ENCODE measurements around the gene COL24A1.
"Not testable (repeated sequence)": the region's sequence is repeated elsewhere in the genome, so short reads cannot be mapped to it uniquely, and the experiment has no call there.

The COL24A1 gene

GRCh38 chr1:86015375-86015774 is 141.2 kb downstream of the COL24A1 start:
- H3K27me3 Mint-ChIP-seq = no peaks in the 10 kb centered on the region
- H3K27ac Mint-ChIP-seq = no peak overlapping the region
- no peak overlapping the region for H3K4me3 Mint-ChIP-seq
- no peaks in the 10 kb centered on the region for H3K36me3 Mint-ChIP-seq
- H3K4me1 Mint-ChIP-seq (ENCODE audit: low read depth) = no peaks in the 10 kb centered on the region
- no peaks in the 10 kb centered on the region for H3K9me3 Mint-ChIP-seq (ENCODE audit: low read depth)

GRCh38 chr1:86000601-86001000 is 156.0 kb downstream of the COL24A1 start:
- peaks cover 7% of the 10 kb centered on the region for H3K9me3 Mint-ChIP-seq (ENCODE audit: low read depth)
- no peak overlapping the region for H3K4me3 Mint-ChIP-seq
- H3K27me3 Mint-ChIP-seq = peaks cover 1% of the 10 kb centered on the region
- no peaks in the 10 kb centered on the region for H3K36me3 Mint-ChIP-seq
- no peak overlapping the region for H3K27ac Mint-ChIP-seq
- no peaks in the 10 kb centered on the region for H3K4me1 Mint-ChIP-seq (ENCODE audit: low read depth)

- H3K27ac Mint-ChIP-seq = no peak overlapping the region
- H3K4me1 Mint-ChIP-seq (ENCODE audit: low read depth) = no peaks in the 10 kb centered on the region
- no peaks in the 10 kb centered on the region for H3K36me3 Mint-ChIP-seq
- H3K9me3 Mint-ChIP-seq (ENCODE audit: low read depth) = no peaks in the 10 kb centered on the region
- peaks cover 1% of the 10 kb centered on the region for H3K27me3 Mint-ChIP-seq
- no peak overlapping the region for H3K4me3 Mint-ChIP-seq
These were observed 158.3 kb downstream of the COL24A1 start for GRCh38 chr1:85998105-85998855.

- no peak overlapping the region for H3K27ac Mint-ChIP-seq
- peaks cover 4% of the 10 kb centered on the region for H3K27me3 Mint-ChIP-seq
- no peaks in the 10 kb centered on the region for H3K36me3 Mint-ChIP-seq
- H3K4me3 Mint-ChIP-seq = no peak overlapping the region
- no peaks in the 10 kb centered on the region for H3K9me3 Mint-ChIP-seq (ENCODE audit: low read depth)
- H3K4me1 Mint-ChIP-seq (ENCODE audit: low read depth) = no peaks in the 10 kb centered on the region
These were observed 163.8 kb downstream of the COL24A1 start for GRCh38 chr1:85992791-85993190.

- no peak overlapping the region for H3K27ac Mint-ChIP-seq
- peaks cover 4% of the 10 kb centered on the region for H3K27me3 Mint-ChIP-seq
- H3K4me3 Mint-ChIP-seq = no peak overlapping the region
- H3K9me3 Mint-ChIP-seq (ENCODE audit: low read depth) = no peaks in the 10 kb centered on the region
- H3K4me1 Mint-ChIP-seq (ENCODE audit: low read depth) = no peaks in the 10 kb centered on the region
- H3K36me3 Mint-ChIP-seq = no peaks in the 10 kb centered on the region
These were observed 165.3 kb downstream of the COL24A1 start for GRCh38 chr1:85991261-85991660.

GRCh38 chr1:85984636-85985035 is 171.9 kb downstream of the COL24A1 start:
- Mint-ChIP-seq H3K27me3 (no peaks in the 10 kb centered on the region), H3K4me1 (ENCODE audit: low read depth) (no peaks in the 10 kb centered on the region), H3K36me3 (no peaks in the 10 kb centered on the region), H3K9me3 (ENCODE audit: low read depth) (peaks cover 4% of the 10 kb centered on the region), H3K4me3 (no peak overlapping the region), H3K27ac (no peak overlapping the region)

GRCh38 chr1:85983316-85983715 is 173.3 kb downstream of the COL24A1 start:
- H3K27ac Mint-ChIP-seq = no peak overlapping the region
- no peak overlapping the region for H3K4me3 Mint-ChIP-seq
- H3K27me3 Mint-ChIP-seq = no peaks in the 10 kb centered on the region
- H3K36me3 Mint-ChIP-seq = no peaks in the 10 kb centered on the region
- peaks cover 8% of the 10 kb centered on the region for H3K9me3 Mint-ChIP-seq (ENCODE audit: low read depth)
- no peaks in the 10 kb centered on the region for H3K4me1 Mint-ChIP-seq (ENCODE audit: low read depth)

- Mint-ChIP-seq H3K4me3 (no peak overlapping the region), H3K36me3 (no peaks in the 10 kb centered on the region), H3K4me1 (ENCODE audit: low read depth) (no peaks in the 10 kb centered on the region), H3K9me3 (ENCODE audit: low read depth) (peaks cover 8% of the 10 kb centered on the region), H3K27ac (no peak overlapping the region), H3K27me3 (no peaks in the 10 kb centered on the region)
These were observed 179.9 kb downstream of the COL24A1 start for GRCh38 chr1:85976516-85977205.

- no peaks in the 10 kb centered on the region for H3K27me3 Mint-ChIP-seq
- peaks cover 8% of the 10 kb centered on the region for H3K9me3 Mint-ChIP-seq (ENCODE audit: low read depth)
- H3K4me3 Mint-ChIP-seq = no peak overlapping the region
- H3K4me1 Mint-ChIP-seq (ENCODE audit: low read depth) = no peaks in the 10 kb centered on the region
- no peaks in the 10 kb centered on the region for H3K36me3 Mint-ChIP-seq
- no peak overlapping the region for H3K27ac Mint-ChIP-seq
These were observed 180.6 kb downstream of the COL24A1 start for GRCh38 chr1:85975912-85976371.

- Mint-ChIP-seq H3K36me3 (no peaks in the 10 kb centered on the region), H3K27me3 (peaks cover 2% of the 10 kb centered on the region), H3K9me3 (ENCODE audit: low read depth) (no peaks in the 10 kb centered on the region), H3K4me1 (ENCODE audit: low read depth) (no peaks in the 10 kb centered on the region), H3K27ac (no peak overlapping the region), H3K4me3 (no peak overlapping the region)
These were observed 194.1 kb downstream of the COL24A1 start for GRCh38 chr1:85962457-85962856.

GRCh38 chr1:85957760-85958159 is 198.8 kb downstream of the COL24A1 start:
- Mint-ChIP-seq H3K27ac (no peak overlapping the region), H3K9me3 (ENCODE audit: low read depth) (no peaks in the 10 kb centered on the region), H3K27me3 (peaks cover 2% of the 10 kb centered on the region), H3K4me3 (no peak overlapping the region), H3K36me3 (no peaks in the 10 kb centered on the region), H3K4me1 (ENCODE audit: low read depth) (no peaks in the 10 kb centered on the region)

- H3K4me1 Mint-ChIP-seq (ENCODE audit: low read depth); H3K4me3 Mint-ChIP-seq; H3K36me3 Mint-ChIP-seq; H3K27ac Mint-ChIP-seq; H3K9me3 Mint-ChIP-seq (ENCODE audit: low read depth); H3K27me3 Mint-ChIP-seq: not testable (repeated sequence)
These were observed 201.4 kb downstream of the COL24A1 start for GRCh38 chr1:85955218-85955617.

- Mint-ChIP-seq H3K4me1 (ENCODE audit: low read depth) (no peaks in the 10 kb centered on the region), H3K36me3 (no peaks in the 10 kb centered on the region), H3K27me3 (peaks cover 1% of the 10 kb centered on the region), H3K27ac (no peak overlapping the region), H3K9me3 (ENCODE audit: low read depth) (no peaks in the 10 kb centered on the region), H3K4me3 (no peak overlapping the region)
These were observed 204.1 kb downstream of the COL24A1 start for GRCh38 chr1:85952460-85952859.

- Mint-ChIP-seq H3K4me1 (ENCODE audit: low read depth) (no peaks in the 10 kb centered on the region), H3K36me3 (no peaks in the 10 kb centered on the region), H3K9me3 (ENCODE audit: low read depth) (peaks cover 3% of the 10 kb centered on the region), H3K4me3 (no peak overlapping the region), H3K27ac (no peak overlapping the region), H3K27me3 (peaks cover 1% of the 10 kb centered on the region)
These were observed 209.4 kb downstream of the COL24A1 start for GRCh38 chr1:85947186-85947585.

- no peaks in the 10 kb centered on the region for H3K36me3 Mint-ChIP-seq
- H3K27me3 Mint-ChIP-seq = peaks cover 1% of the 10 kb centered on the region
- H3K4me1 Mint-ChIP-seq (ENCODE audit: low read depth) = no peaks in the 10 kb centered on the region
- no peak overlapping the region for H3K4me3 Mint-ChIP-seq
- H3K9me3 Mint-ChIP-seq (ENCODE audit: low read depth) = peaks cover 3% of the 10 kb centered on the region
- no peak overlapping the region for H3K27ac Mint-ChIP-seq
These were observed 212.6 kb downstream of the COL24A1 start for GRCh38 chr1:85943945-85944344.

- Mint-ChIP-seq H3K4me1 (ENCODE audit: low read depth) (no peaks in the 10 kb centered on the region), H3K9me3 (ENCODE audit: low read depth) (peaks cover 3% of the 10 kb centered on the region), H3K27ac (no peak overlapping the region), H3K36me3 (no peaks in the 10 kb centered on the region), H3K4me3 (no peak overlapping the region), H3K27me3 (peaks cover 1% of the 10 kb centered on the region)
These were observed 213.0 kb downstream of the COL24A1 start for GRCh38 chr1:85943526-85943925.
